Measurements from ENCODE around the gene TTC39A.

GRCh38 chr1:51317798-51318197, 12.6 kb downstream of the TTC39A start:
- TF ChIP-seq CEBPB (IDR thresholded peaks at IDR 0.05; ENCODE audit: low read depth) (no peak), POLR2A (IDR thresholded peaks at IDR 0.05; ENCODE audit: borderline replicate concordance, extremely low read depth, insufficient read depth, insufficient read length) (no peak), YY1 (IDR thresholded peaks at IDR 0.05; ENCODE audit: extremely low read depth, insufficient replicate concordance, low read depth, low read length) (no peak), EZH2 (IDR thresholded peaks at IDR 0.05) (no peak)
